K562 (cell line): ENCODE measurements around the gene ITSN1. TPM values are rescaled to one million over a fixed set of nuclear protein-coding genes. Genes with fewer than 3 reads are reported as not detected.
A peak's percentile ranks its signal among the peaks of the same experiment; 100 is the strongest.

ENCODE experiments used
- ATAC-seq: fragments of 200-7000 bp; cut with Tn5 transposase; 3 replicates; pipeline ENCODE4 v1.9.1; 2020; ENCODE audit warnings: moderate library complexity
- BruUV-seq: library from RNA; stranded (reverse); fragments of 400-500 nt; replicated peaks from 2 replicates; lab custom pipeline; 2021; lab: Mats Ljungman, UMichigan
- CTCF ChIA-PET: fragments of 300-600 bp; formaldehyde crosslinking; extraction: SDS; loops from one replicate; lab custom pipeline; 2021; ENCODE audit warnings: low intra/inter-chr PET ratio; lab: Yijun Ruan, JAX
- POLR2A ChIA-PET: fragments of 300-600, 350-650 bp; sonication (Branson Sonifier 250); formaldehyde crosslinking; extraction: SDS; loops from one replicate; lab custom pipeline; 2021; ENCODE audit warnings: antibody characterized with exemption, inconsistent platforms; lab: Yijun Ruan, JAX
- DNase-seq, 4 experiments: peaks; one replicate each; pipeline versions ENCODE4 v3.0.0 to v3.0.0-alpha.2; 2011 to 2018; ENCODE audit warnings: low spot score in 3 of 4, mixed read lengths in 3 of 4; ENCODE audit errors: extremely low read depth in 1 of 4
- FAIRE-seq: peaks from 2 replicates; lab custom pipeline; 2011; peaks lifted over from hg19 to GRCh38; lab: Jason Lieb, UNC
- H2AFZ ChIP-seq: 2 replicates; pipeline ENCODE4 v1.6.0; 2011; ENCODE audit warnings: low read depth, low read length, control low read depth, inconsistent platforms
- H3K27ac ChIP-seq: fragments of 200-600 bp; 3 replicates; pipeline ENCODE4 v1.8.0; 2011; ENCODE audit warnings: low read depth, mild to moderate bottlenecking, control low read depth, inconsistent platforms, low read length, moderate library complexity, mixed read lengths; ENCODE audit errors: extremely low read depth
- H3K27me3 ChIP-seq, 2 experiments: fragments of 300-600 bp in 1 of 2; 2 replicates in 1 of 2; 3 replicates in 1 of 2; pipeline versions ENCODE4 v1.6.0 to v1.8.0; 2011; ENCODE audit warnings: inconsistent platforms in 2 of 2, low read length in 2 of 2, mild to moderate bottlenecking in 1 of 2, mixed read lengths in 1 of 2, moderate library complexity in 1 of 2; ENCODE audit not compliant: control insufficient read depth in 2 of 2, insufficient read depth in 2 of 2
- H3K36me3 ChIP-seq: fragments of 300-600 bp; 3 replicates; pipeline ENCODE4 v1.8.0; 2011; ENCODE audit warnings: mild to moderate bottlenecking, low read length, inconsistent platforms; ENCODE audit not compliant: control insufficient read depth, insufficient read depth
- H3K4me1 ChIP-seq, 2 experiments: fragments of 200-600 bp in 1 of 2; replicated peaks in 1 of 2; 2 replicates in 1 of 2; 3 replicates in 1 of 2; pipeline versions ENCODE4 v1.5.1 to v1.8.0; 2011; ENCODE audit warnings: inconsistent platforms in 2 of 2, low read length in 2 of 2, mild to moderate bottlenecking in 1 of 2, mixed read lengths in 1 of 2, moderate library complexity in 1 of 2; ENCODE audit not compliant: control insufficient read depth in 2 of 2, insufficient read depth in 2 of 2
- H3K4me2 ChIP-seq: 2 replicates; pipeline ENCODE4 v1.6.1; 2011; ENCODE audit warnings: low read length, control low read depth, inconsistent platforms, mixed read lengths; ENCODE audit not compliant: insufficient read depth
- H3K4me3 ChIP-seq: fragments of 200-600 bp; sonication (generic), shearing (Covaris generic); 2 replicates; pipeline ENCODE4 v1.5.1; 2016; ENCODE audit warnings: control low read depth, inconsistent platforms
- H3K79me2 ChIP-seq: fragments of 200-600 bp; 3 replicates; pipeline ENCODE4 v1.8.0; 2011; ENCODE audit warnings: low read length, inconsistent platforms; ENCODE audit not compliant: control insufficient read depth, insufficient read depth
- H3K9ac ChIP-seq, 2 experiments: 2 replicates each; pipeline versions ENCODE4 v1.6.0 to v1.6.1; 2011; ENCODE audit warnings: low read depth in 2 of 2, low read length in 2 of 2, control low read depth in 1 of 2, inconsistent platforms in 1 of 2, mild to moderate bottlenecking in 1 of 2, mixed read lengths in 1 of 2; ENCODE audit not compliant: insufficient read depth in 1 of 2
- H3K9me1 ChIP-seq: one replicate; pipeline ENCODE4 v1.6.0; 2011; ENCODE audit warnings: inconsistent platforms, mild to moderate bottlenecking, low read length, moderate library complexity; ENCODE audit not compliant: control insufficient read depth, insufficient read depth
- H3K9me3 ChIP-seq: replicated peaks from 2 replicates; pipeline ENCODE4 v1.5.1; 2011; ENCODE audit warnings: low read depth, low read length, inconsistent platforms; ENCODE audit not compliant: control insufficient read depth, insufficient read depth
- H4K20me1 ChIP-seq: replicated peaks from 2 replicates; pipeline ENCODE4 v1.6.1; 2011; ENCODE audit warnings: low read length, inconsistent platforms, mixed read lengths; ENCODE audit not compliant: control insufficient read depth, insufficient read depth
- ARNT ChIP-seq, 2 experiments: fragments of 450-650 bp; IDR thresholded peaks; 2 replicates each; pipeline ENCODE4 v1.6.1; 2016; ENCODE audit warnings: mild to moderate bottlenecking in 1 of 2
- CREM ChIP-seq: IDR thresholded peaks from 2 replicates; pipeline ENCODE4 v1.6.1; 2014; ENCODE audit warnings: antibody characterized with exemption, low read depth
- ID3 ChIP-seq, 2 experiments: fragments of 250-450 bp in 1 of 2; fragments of 450-650 bp in 1 of 2; sonication (Bioruptor Pico) in 1 of 2; IDR thresholded peaks; 2 replicates each; pipeline versions ENCODE4 v1.6.1 to v1.8.0; 2016 to 2021; ENCODE audit warnings: mild to moderate bottlenecking in 2 of 2, moderate library complexity in 2 of 2, missing compliant biosample characterization in 1 of 2, missing genetic modification characterization in 1 of 2
- KDM5B ChIP-seq: fragments of 200-600 bp; sonication (generic); IDR thresholded peaks from 2 replicates; pipeline ENCODE4 v1.6.1; 2012; ENCODE audit warnings: low read depth, mild to moderate bottlenecking, moderate library complexity, low read length, control low read depth, inconsistent platforms; ENCODE audit not compliant: insufficient replicate concordance
- MED1 ChIP-seq: sonication (generic); formaldehyde crosslinking; IDR thresholded peaks from 2 replicates; pipeline ENCODE4 v1.8.1; 2023; ENCODE audit warnings: missing genetic modification reagents, borderline replicate concordance
- MTA3 ChIP-seq: fragments of 450-650 bp; formaldehyde crosslinking; IDR thresholded peaks from 2 replicates; pipeline ENCODE4 v1.6.1; 2017; ENCODE audit warnings: mild to moderate bottlenecking, borderline replicate concordance
- NELFE ChIP-seq: IDR thresholded peaks from 2 replicates; pipeline ENCODE4 v1.6.1; 2011; ENCODE audit warnings: mild to moderate bottlenecking; ENCODE audit not compliant: insufficient read depth, insufficient read length
- RAD51 ChIP-seq: fragments of 450-650 bp; IDR thresholded peaks from 2 replicates; pipeline ENCODE4 v1.7.1; 2016; ENCODE audit warnings: low read depth, mild to moderate bottlenecking, borderline replicate concordance
- RBFOX2 ChIP-seq: fragments of 200-400 bp; formaldehyde crosslinking; IDR thresholded peaks from 2 replicates; pipeline ENCODE4 v1.6.1; 2017; ENCODE audit warnings: low read depth, mild to moderate bottlenecking, low read length, moderate library complexity
- RBM14 ChIP-seq: fragments of 200-400 bp; formaldehyde crosslinking; IDR thresholded peaks from 2 replicates; pipeline ENCODE4 v1.6.1; 2018; ENCODE audit warnings: low read depth, mild to moderate bottlenecking, low read length, moderate library complexity, borderline replicate concordance; ENCODE audit not compliant: insufficient read depth
- RBM22 ChIP-seq: fragments of 200-400 bp; formaldehyde crosslinking; IDR thresholded peaks from 2 replicates; pipeline ENCODE4 v1.6.1; 2018; ENCODE audit warnings: low read length, low read depth; ENCODE audit not compliant: poor library complexity, severe bottlenecking
- TAF9B ChIP-seq: fragments of 450-650 bp; IDR thresholded peaks from 2 replicates; pipeline ENCODE4 v1.6.1; 2018; ENCODE audit warnings: mild to moderate bottlenecking; ENCODE audit not compliant: partially characterized antibody
- ZBTB33 ChIP-seq: sonication (generic); formaldehyde crosslinking; IDR thresholded peaks from 2 replicates; pipeline ENCODE4 v1.8.1; 2023; ENCODE audit warnings: mild to moderate bottlenecking, missing genetic modification reagents
- ZNF239 ChIP-seq: fragments of 250-450 bp; sonication (Bioruptor Pico); IDR thresholded peaks from 2 replicates; pipeline ENCODE4 v1.4.0; 2020; ENCODE audit warnings: mild to moderate bottlenecking
- ZNF518B ChIP-seq: fragments of 250-450 bp; sonication (Bioruptor Pico); IDR thresholded peaks from 2 replicates; pipeline ENCODE4 v1.5.0; 2021; ENCODE audit warnings: mild to moderate bottlenecking, moderate library complexity
- ZNF583 ChIP-seq: fragments of 250-450 bp; sonication (Bioruptor Pico); IDR thresholded peaks from 2 replicates; pipeline ENCODE4 v1.4.0; 2020
- WGBS: fragments of 100-300 bp; shearing (Covaris generic); methylation state at CpG from one replicate; pipeline ENCODE4 v1.1.6; 2016; ENCODE audit warnings: low coverage, mixed read lengths; ENCODE audit not compliant: insufficient coverage; ENCODE audit errors: missing lambda C conversion rate; 5-methylcytosine and 5-hydroxymethylcytosine counted together
- in situ Hi-C: fragments of 300-500 bp; cut with MboI; formaldehyde crosslinking; loops from 4 replicates; pipeline ENCODE4 v1.15.0; 2018; ENCODE audit warnings: inconsistent platforms, mixed read lengths
- intact Hi-C: fragments of 100-400 bp; cut with micrococcal nuclease; formaldehyde crosslinking; loops from 2 replicates; pipeline ENCODE4 v1.14.2; 2022
- polyA plus RNA-seq, 8 experiments: library from polyadenylated mRNA; depleted of rRNA in 4 of 8; stranded (reverse) in 5 of 8; unstranded in 3 of 8; fragments of >200 nt; fragmentation: Nextera tagmentation in 2 of 8; fragmentation: Illumina TruSeq in 1 of 8; extraction: Ambion mirVana in 2 of 8; extraction: Trizol in 1 of 8; gene quantifications; 2 replicates each; pipeline versions ENCODE4 v1.2.1 to v1.2.3, GENCODE V29; 2011 to 2014; ENCODE audit warnings: inconsistent platforms in 1 of 8, missing spikeins in 1 of 8
- total RNA-seq, 7 experiments: library from RNA; depleted of rRNA in 6 of 7; stranded (reverse); fragments of >200 nt in 6 of 7; fragmentation: Illumina TruSeq in 2 of 7; extraction: Trizol in 2 of 7; gene quantifications; 2 replicates each; pipeline versions ENCODE4 v1.2.1 to v1.2.3, GENCODE V29; 2011 to 2021; ENCODE audit warnings: low replicate concordance in 1 of 7

Gene ITSN1
- total and polyA plus RNA-seq, 9 of the 15 experiments (the other 6 are each of a cell fraction or from before 2014, with no cell fraction given): 1.1 to 12.6 (median 4.8) TPM

- no peak for TF ChIP-seq ZNF518B (CRISPR knock-in tag)
- TF ChIP-seq ZBTB33: no peak
- TF ChIP-seq NELFE: no peak
Measured at GRCh38 chr21:33677450-33677849, 35.1 kb downstream of the ITSN1 start (continued).

GRCh38 chr21:33680870-33681269, 38.6 kb downstream of the ITSN1 start:
- H3K4me3 ChIP-seq: no peak overlapping the region
- no peak overlapping the region for H3K9ac ChIP-seq
- no peak for DNase-seq
- no peaks in the 10 kb centered on the region for H3K36me3 ChIP-seq
- 20% methylated on average over 6 of the region's 6 CpGs for WGBS
- no peaks in the 10 kb centered on the region for H3K9me3 ChIP-seq
- intact Hi-C loops: no loop called here
- CTCF ChIA-PET: no interaction called here
- 0 out of 5 replicates have a peak, but pooled peaks cover 0 to 2% of the 10 kb centered on the region in 2 experiments for H3K27me3 ChIP-seq
- no peak for FAIRE-seq
- in situ Hi-C loops: no loop called here
- H3K9me1 ChIP-seq: no peaks in the 10 kb centered on the region
- no peak overlapping the region for H2AFZ ChIP-seq
- no peaks in the 10 kb centered on the region for H3K79me2 ChIP-seq
- no peaks in the 10 kb centered on the region for H4K20me1 ChIP-seq
- H3K4me1 ChIP-seq: peaks cover 0 to 17% of the 10 kb centered on the region in 2 experiments; a peak in 3 of 5 replicates
- BruUV-seq: no TSS peak
- POLR2A ChIA-PET: interaction anchor here (1.2 kb wide), 1 partner anchor 17 kb away, joined by 3 read pairs; no protein-coding TSS in a partner anchor
- H3K27ac ChIP-seq: no peak overlapping the region
- H3K4me2 ChIP-seq: no peak overlapping the region
- no peak for ATAC-seq
- no peak for TF ChIP-seq ZNF239 (CRISPR knock-in tag)
- TF ChIP-seq ARNT (IDR thresholded peaks at IDR 0.05): no peak
- TF ChIP-seq RAD51: peak; percentile 87
- no peak for TF ChIP-seq TAF9B
- no peak for TF ChIP-seq ZNF583
- TF ChIP-seq ID3 (CRISPR knock-in tag; IDR thresholded peaks at IDR 0.05): no peak
- no peak for TF ChIP-seq ID3 (tag; IDR thresholded peaks at IDR 0.05)
- TF ChIP-seq RBM22: no peak
- TF ChIP-seq MED1 (CRISPR knock-in tag): no peak
- TF ChIP-seq KDM5B: no peak
- TF ChIP-seq MTA3: no peak
- TF ChIP-seq RBFOX2: no peak
- TF ChIP-seq CREM: no peak
- no peak for TF ChIP-seq RBM14
